HEK293 (cell line): ENCODE measurements around the gene AUH.

Experiments used
- CTCF ChIA-PET: fragments of 350-600 bp; formaldehyde crosslinking; extraction: SDS; loops from one replicate; lab custom pipeline; 2021; ENCODE audit warnings: antibody characterized with exemption; lab: Yijun Ruan, JAX
- POLR2A ChIA-PET: fragments of 300-600 bp; formaldehyde crosslinking; extraction: SDS; loops from one replicate; lab custom pipeline; 2020; ENCODE audit warnings: antibody characterized with exemption, inconsistent platforms; lab: Yijun Ruan, JAX
- H3K27ac ChIP-seq: fragments of 200-500 bp; sonication (Bioruptor generic); 2 replicates; pipeline ENCODE4 v1.5.1; 2014; ENCODE audit warnings: low read depth, low read length, control low read depth, inconsistent platforms; ENCODE audit errors: extremely low read depth
- H3K36me3 ChIP-seq, 2 experiments: fragments of 200-500 bp in 1 of 2; sonication (Bioruptor generic) in 1 of 2; 1 replicate in 1 of 2; 2 replicates in 1 of 2; pipeline ENCODE4 v1.5.1; 2014 to 2017; ENCODE audit warnings: inconsistent platforms in 2 of 2, low read length in 2 of 2; ENCODE audit not compliant: control insufficient read depth in 2 of 2, insufficient read depth in 1 of 2
- H3K4me1 ChIP-seq: fragments of 200-500 bp; sonication (Bioruptor generic); 2 replicates; pipeline ENCODE4 v1.5.1; 2014; ENCODE audit warnings: mild to moderate bottlenecking, low read length, inconsistent platforms; ENCODE audit not compliant: control insufficient read depth, insufficient read depth
- H3K4me3 ChIP-seq: 2 replicates; pipeline ENCODE4 v1.5.1; 2011; ENCODE audit warnings: low read depth, mild to moderate bottlenecking, control low read depth, low read length, moderate library complexity
- H3K9me3 ChIP-seq: fragments of 200-500 bp; sonication (Bioruptor generic); 2 replicates; pipeline ENCODE4 v1.5.1; 2014; ENCODE audit warnings: low read depth, low read length, inconsistent platforms; ENCODE audit not compliant: control insufficient read depth, insufficient read depth
- AEBP2 ChIP-seq: fragments of 450-650 bp; formaldehyde crosslinking; IDR thresholded peaks from 2 replicates; pipeline ENCODE4 v1.5.1; 2016; ENCODE audit warnings: missing biosample characterization, missing genetic modification characterization, borderline replicate concordance
- GLI2 ChIP-seq: fragments of 450-650 bp; formaldehyde crosslinking; IDR thresholded peaks from 2 replicates; pipeline ENCODE4; 2017; ENCODE audit warnings: missing biosample characterization, missing genetic modification characterization, low read depth, borderline replicate concordance
- INSM2 ChIP-seq: fragments of 450-650 bp; formaldehyde crosslinking; IDR thresholded peaks from 2 replicates; pipeline ENCODE4 v1.5.1; 2016; ENCODE audit warnings: missing biosample characterization, missing genetic modification characterization
- SALL2 ChIP-seq: fragments of 450-650 bp; formaldehyde crosslinking; IDR thresholded peaks from 2 replicates; pipeline ENCODE4 v1.5.0; 2017; ENCODE audit warnings: missing biosample characterization, mild to moderate bottlenecking, missing genetic modification characterization, borderline replicate concordance
- ZBTB1 ChIP-seq: fragments of 450-650 bp; formaldehyde crosslinking; IDR thresholded peaks from 2 replicates; pipeline ENCODE4 v1.5.1; 2016; ENCODE audit warnings: missing biosample characterization, missing genetic modification characterization
- ZBTB11 ChIP-seq: fragments of 450-650 bp; formaldehyde crosslinking; conservative IDR thresholded peaks from 2 replicates; pipeline ENCODE4 v1.5.1; 2016; ENCODE audit warnings: low read depth, missing biosample characterization, missing genetic modification characterization
- ZFP69B ChIP-seq: fragments of 450-650 bp; formaldehyde crosslinking; IDR thresholded peaks from 2 replicates; pipeline ENCODE4 v1.5.1; 2016; ENCODE audit warnings: missing biosample characterization, missing genetic modification characterization
- ZNF223 ChIP-seq: fragments of 450-650 bp; formaldehyde crosslinking; IDR thresholded peaks from 2 replicates; pipeline ENCODE4 v1.5.1; 2016; ENCODE audit warnings: missing biosample characterization, missing genetic modification characterization
- ZNF501 ChIP-seq: fragments of 450-650 bp; formaldehyde crosslinking; IDR thresholded peaks from 2 replicates; pipeline ENCODE4 v1.5.1; 2016; ENCODE audit warnings: missing biosample characterization, missing genetic modification characterization
- ZSCAN23 ChIP-seq: fragments of 450-650 bp; formaldehyde crosslinking; IDR thresholded peaks from 2 replicates; pipeline ENCODE4 v1.5.1; 2016; ENCODE audit warnings: missing biosample characterization, missing genetic modification characterization
- ZSCAN30 ChIP-seq: fragments of 450-650 bp; IDR thresholded peaks from 2 replicates; pipeline ENCODE4 v1.5.1; 2018; ENCODE audit warnings: missing biosample characterization, mild to moderate bottlenecking, missing genetic modification characterization, moderate library complexity
- TF ChIP-seq, protein P1 (sequence below): fragments of 450-650 bp; formaldehyde crosslinking; IDR thresholded peaks from 2 replicates; pipeline ENCODE4 v1.5.1; 2016; ENCODE audit warnings: missing biosample characterization, missing genetic modification characterization
- TF ChIP-seq, protein P2 (sequence below): fragments of 450-650 bp; formaldehyde crosslinking; IDR thresholded peaks from 2 replicates; pipeline ENCODE4 v1.5.1; 2017; ENCODE audit warnings: missing biosample characterization, missing genetic modification characterization
- TF ChIP-seq, protein P3 (sequence below): fragments of 450-650 bp; formaldehyde crosslinking; IDR thresholded peaks from 2 replicates; pipeline ENCODE4 v1.5.0; 2017; ENCODE audit warnings: missing biosample characterization, missing genetic modification characterization, borderline replicate concordance
- TF ChIP-seq, protein P4 (sequence below): fragments of 450-650 bp; formaldehyde crosslinking; IDR thresholded peaks from 2 replicates; pipeline ENCODE4 v1.5.1; 2016; ENCODE audit warnings: missing biosample characterization, missing genetic modification characterization, borderline replicate concordance

The AUH gene

DNA sequence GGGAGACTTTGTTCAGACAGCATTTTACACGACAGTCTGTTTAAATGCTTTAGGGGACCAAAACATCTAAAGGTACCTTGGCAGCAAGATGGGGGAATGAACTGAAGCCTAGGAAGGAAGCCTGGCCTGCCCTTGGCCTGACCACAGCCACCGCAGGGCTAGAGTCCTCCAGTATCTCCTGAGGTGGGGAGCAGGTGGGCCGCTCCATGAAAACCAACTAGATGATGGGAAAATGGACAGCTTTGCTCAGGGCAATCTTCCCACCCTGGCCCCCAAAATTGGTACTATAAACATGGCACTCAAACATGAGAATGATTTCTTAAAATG is 153.3 kb downstream of the AUH start (continued):
- TF ChIP-seq INSM2 (tag by site-specific recombination) (no peak), ZSCAN30 (tag by site-specific recombination) (no peak), ZSCAN23 (tag by site-specific recombination) (no peak), SALL2 (tag by site-specific recombination) (no peak)
- TF ChIP-seq, protein P1, sequence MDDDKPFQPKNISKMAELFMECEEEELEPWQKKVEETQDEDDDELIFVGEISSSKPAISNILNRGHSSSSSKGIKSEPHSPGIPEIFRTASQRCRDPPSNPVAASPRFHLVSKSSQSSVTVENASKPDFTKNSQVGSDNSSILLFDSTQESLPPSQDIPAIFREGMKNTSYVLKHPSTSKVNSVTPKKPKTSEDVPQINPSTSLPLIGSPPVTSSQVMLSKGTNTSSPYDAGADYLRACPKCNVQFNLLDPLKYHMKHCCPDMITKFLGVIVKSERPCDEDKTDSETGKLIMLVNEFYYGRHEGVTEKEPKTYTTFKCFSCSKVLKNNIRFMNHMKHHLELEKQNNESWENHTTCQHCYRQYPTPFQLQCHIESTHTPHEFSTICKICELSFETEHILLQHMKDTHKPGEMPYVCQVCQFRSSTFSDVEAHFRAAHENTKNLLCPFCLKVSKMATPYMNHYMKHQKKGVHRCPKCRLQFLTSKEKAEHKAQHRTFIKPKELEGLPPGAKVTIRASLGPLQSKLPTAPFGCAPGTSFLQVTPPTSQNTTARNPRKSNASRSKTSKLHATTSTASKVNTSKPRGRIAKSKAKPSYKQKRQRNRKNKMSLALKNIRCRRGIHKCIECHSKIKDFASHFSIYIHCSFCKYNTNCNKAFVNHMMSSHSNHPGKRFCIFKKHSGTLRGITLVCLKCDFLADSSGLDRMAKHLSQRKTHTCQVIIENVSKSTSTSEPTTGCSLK (tag by site-specific recombination) = no peak

- Histone ChIP-seq H3K27ac (no peak overlapping the region), H3K4me1 (no peaks in the 10 kb centered on the region), H3K9me3 (no peaks in the 10 kb centered on the region), H3K4me3 (no peak overlapping the region), H3K36me3 (no peaks in the 10 kb centered on the region)
- no peak for TF ChIP-seq GLI2 (tag by site-specific recombination)
- TF ChIP-seq, protein P2, sequence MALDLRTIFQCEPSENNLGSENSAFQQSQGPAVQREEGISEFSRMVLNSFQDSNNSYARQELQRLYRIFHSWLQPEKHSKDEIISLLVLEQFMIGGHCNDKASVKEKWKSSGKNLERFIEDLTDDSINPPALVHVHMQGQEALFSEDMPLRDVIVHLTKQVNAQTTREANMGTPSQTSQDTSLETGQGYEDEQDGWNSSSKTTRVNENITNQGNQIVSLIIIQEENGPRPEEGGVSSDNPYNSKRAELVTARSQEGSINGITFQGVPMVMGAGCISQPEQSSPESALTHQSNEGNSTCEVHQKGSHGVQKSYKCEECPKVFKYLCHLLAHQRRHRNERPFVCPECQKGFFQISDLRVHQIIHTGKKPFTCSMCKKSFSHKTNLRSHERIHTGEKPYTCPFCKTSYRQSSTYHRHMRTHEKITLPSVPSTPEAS = no peak
- TF ChIP-seq, protein P3, sequence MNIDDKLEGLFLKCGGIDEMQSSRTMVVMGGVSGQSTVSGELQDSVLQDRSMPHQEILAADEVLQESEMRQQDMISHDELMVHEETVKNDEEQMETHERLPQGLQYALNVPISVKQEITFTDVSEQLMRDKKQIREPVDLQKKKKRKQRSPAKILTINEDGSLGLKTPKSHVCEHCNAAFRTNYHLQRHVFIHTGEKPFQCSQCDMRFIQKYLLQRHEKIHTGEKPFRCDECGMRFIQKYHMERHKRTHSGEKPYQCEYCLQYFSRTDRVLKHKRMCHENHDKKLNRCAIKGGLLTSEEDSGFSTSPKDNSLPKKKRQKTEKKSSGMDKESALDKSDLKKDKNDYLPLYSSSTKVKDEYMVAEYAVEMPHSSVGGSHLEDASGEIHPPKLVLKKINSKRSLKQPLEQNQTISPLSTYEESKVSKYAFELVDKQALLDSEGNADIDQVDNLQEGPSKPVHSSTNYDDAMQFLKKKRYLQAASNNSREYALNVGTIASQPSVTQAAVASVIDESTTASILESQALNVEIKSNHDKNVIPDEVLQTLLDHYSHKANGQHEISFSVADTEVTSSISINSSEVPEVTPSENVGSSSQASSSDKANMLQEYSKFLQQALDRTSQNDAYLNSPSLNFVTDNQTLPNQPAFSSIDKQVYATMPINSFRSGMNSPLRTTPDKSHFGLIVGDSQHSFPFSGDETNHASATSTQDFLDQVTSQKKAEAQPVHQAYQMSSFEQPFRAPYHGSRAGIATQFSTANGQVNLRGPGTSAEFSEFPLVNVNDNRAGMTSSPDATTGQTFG (tag by site-specific recombination) = no peak
- TF ChIP-seq ZFP69B = no peak
- ChIA-PET CTCF (interaction anchor here (0.5 to 0.7 kb wide), 3 partner anchors 36 to 482 kb away, joined by 3 to 4 read pairs (median 3); no protein-coding TSS in a partner anchor), POLR2A (no interaction called here)
Measured at GRCh38 chr9:91207729-91208418, 153.8 kb downstream of the AUH start.

GRCh38 chr9:91207397-91207728 is 154.4 kb downstream of the AUH start:
- Histone ChIP-seq H3K9me3 (no peaks in the 10 kb centered on the region), H3K36me3 (no peaks in the 10 kb centered on the region), H3K27ac (no peak overlapping the region), H3K4me3 (no peak overlapping the region), H3K4me1 (no peaks in the 10 kb centered on the region)
- ChIA-PET CTCF (no interaction called here), POLR2A (no interaction called here)
- TF ChIP-seq, protein P4, sequence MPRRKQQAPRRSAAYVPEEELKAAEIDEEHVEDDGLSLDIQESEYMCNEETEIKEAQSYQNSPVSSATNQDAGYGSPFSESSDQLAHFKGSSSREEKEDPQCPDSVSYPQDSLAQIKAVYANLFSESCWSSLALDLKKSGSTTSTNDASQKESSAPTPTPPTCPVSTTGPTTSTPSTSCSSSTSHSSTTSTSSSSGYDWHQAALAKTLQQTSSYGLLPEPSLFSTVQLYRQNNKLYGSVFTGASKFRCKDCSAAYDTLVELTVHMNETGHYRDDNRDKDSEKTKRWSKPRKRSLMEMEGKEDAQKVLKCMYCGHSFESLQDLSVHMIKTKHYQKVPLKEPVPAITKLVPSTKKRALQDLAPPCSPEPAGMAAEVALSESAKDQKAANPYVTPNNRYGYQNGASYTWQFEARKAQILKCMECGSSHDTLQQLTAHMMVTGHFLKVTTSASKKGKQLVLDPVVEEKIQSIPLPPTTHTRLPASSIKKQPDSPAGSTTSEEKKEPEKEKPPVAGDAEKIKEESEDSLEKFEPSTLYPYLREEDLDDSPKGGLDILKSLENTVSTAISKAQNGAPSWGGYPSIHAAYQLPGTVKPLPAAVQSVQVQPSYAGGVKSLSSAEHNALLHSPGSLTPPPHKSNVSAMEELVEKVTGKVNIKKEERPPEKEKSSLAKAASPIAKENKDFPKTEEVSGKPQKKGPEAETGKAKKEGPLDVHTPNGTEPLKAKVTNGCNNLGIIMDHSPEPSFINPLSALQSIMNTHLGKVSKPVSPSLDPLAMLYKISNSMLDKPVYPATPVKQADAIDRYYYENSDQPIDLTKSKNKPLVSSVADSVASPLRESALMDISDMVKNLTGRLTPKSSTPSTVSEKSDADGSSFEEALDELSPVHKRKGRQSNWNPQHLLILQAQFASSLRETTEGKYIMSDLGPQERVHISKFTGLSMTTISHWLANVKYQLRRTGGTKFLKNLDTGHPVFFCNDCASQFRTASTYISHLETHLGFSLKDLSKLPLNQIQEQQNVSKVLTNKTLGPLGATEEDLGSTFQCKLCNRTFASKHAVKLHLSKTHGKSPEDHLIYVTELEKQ = no peak
- TF ChIP-seq ZBTB11 (tag by site-specific recombination) (no peak), ZBTB1 (tag by site-specific recombination) (no peak), AEBP2 (no peak), ZNF223 (tag by site-specific recombination) (no peak), ZNF501 (no peak)
